GM23338 (cell line): Measurements from ENCODE around the gene GUCY1B1.

ENCODE experiments used
- CREB1 ChIP-seq: fragments of 250-450 bp; sonication (Bioruptor Pico); IDR thresholded peaks from 2 replicates; pipeline ENCODE4 v1.5.0; 2020; ENCODE audit warnings: low read depth, mild to moderate bottlenecking, moderate library complexity
- EZH2 ChIP-seq: fragments of 200-600 bp; sonication (generic); IDR thresholded peaks from one replicate; pipeline ENCODE4 v1.8.0; 2017; ENCODE audit warnings: antibody characterized with exemption, mild to moderate bottlenecking, low read depth; ENCODE audit not compliant: unreplicated experiment
- EZH2phosphoT487 ChIP-seq: fragments of 200-600 bp; sonication (generic); IDR thresholded peaks from one replicate; pipeline ENCODE4 v1.8.1; 2018; ENCODE audit warnings: antibody characterized with exemption; ENCODE audit not compliant: unreplicated experiment
- JUNB ChIP-seq: IDR thresholded peaks from one replicate; pipeline ENCODE4 v1.6.1; 2016; ENCODE audit warnings: antibody characterized with exemption; ENCODE audit not compliant: unreplicated experiment
- NANOG ChIP-seq: IDR thresholded peaks from 2 replicates; pipeline ENCODE4 v1.6.1; 2016; ENCODE audit warnings: antibody characterized with exemption, borderline replicate concordance
- POLR2AphosphoS5 ChIP-seq: IDR thresholded peaks from 2 replicates; pipeline ENCODE4 v1.6.1; 2016; ENCODE audit warnings: antibody characterized with exemption, low read depth
- STAT1 ChIP-seq: IDR thresholded peaks from one replicate; pipeline ENCODE4 v1.6.1; 2016; ENCODE audit warnings: antibody characterized with exemption; ENCODE audit not compliant: unreplicated experiment
- ZNF331 ChIP-seq: fragments of 250-450 bp; sonication (Bioruptor Pico); IDR thresholded peaks from 2 replicates; pipeline ENCODE4 v1.5.0; 2020; ENCODE audit warnings: low read depth, mild to moderate bottlenecking, moderate library complexity
- TF ChIP-seq, protein P1 (sequence below), 2 experiments: fragments of 200-600 bp in 1 of 2; sonication (generic) in 1 of 2; conservative IDR thresholded peaks; 2 replicates each; pipeline versions ENCODE4 v1.5.1 to v1.6.1; 2016 to 2017; ENCODE audit warnings: antibody characterized with exemption in 2 of 2, low read depth in 2 of 2, mild to moderate bottlenecking in 2 of 2, moderate library complexity in 1 of 2
- TF ChIP-seq, protein P2 (sequence below): IDR thresholded peaks from one replicate; pipeline ENCODE4 v1.6.1; 2018; ENCODE audit warnings: antibody characterized with exemption; ENCODE audit not compliant: unreplicated experiment
- TF ChIP-seq, protein P3 (sequence below): IDR thresholded peaks from 2 replicates; pipeline ENCODE4 v1.6.1; 2016; ENCODE audit warnings: antibody characterized with exemption
- TF ChIP-seq, protein P4 (sequence below): fragments of 250-450 bp; sonication (Bioruptor Pico); IDR thresholded peaks from 2 replicates; pipeline ENCODE4 v1.5.0; 2020; ENCODE audit warnings: mild to moderate bottlenecking, moderate library complexity

DNA sequence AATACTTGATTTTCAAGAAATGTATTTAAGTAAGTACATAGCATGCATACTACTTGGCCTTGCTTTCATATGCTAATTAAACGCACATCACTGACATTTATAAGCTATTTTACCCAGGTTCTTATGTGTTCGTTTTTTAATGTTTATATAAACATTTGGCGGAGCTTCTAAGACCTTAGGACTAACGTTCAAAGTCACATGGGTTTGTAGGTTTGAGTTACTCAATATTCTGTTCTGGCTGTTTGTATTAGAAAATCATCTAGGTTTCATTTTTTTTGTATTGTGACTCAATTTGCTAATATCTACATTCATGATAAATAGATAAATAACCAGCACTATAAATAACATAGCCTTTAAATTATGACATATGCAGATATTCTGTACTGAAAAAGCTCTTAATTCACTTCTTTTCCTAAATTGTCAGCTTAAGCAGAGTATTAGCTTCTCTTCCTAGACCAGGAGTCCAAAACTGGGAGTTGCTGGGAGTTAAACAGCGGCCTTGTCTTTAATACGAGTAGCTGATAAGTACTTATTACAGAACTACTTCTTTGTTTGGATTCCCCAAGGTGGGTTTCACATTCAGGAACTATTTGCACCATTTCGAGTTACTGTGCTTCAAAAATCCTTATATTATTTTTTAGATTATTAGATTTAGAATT is 42.0 kb downstream of the GUCY1B1 start:
- TF ChIP-seq, protein P1, sequence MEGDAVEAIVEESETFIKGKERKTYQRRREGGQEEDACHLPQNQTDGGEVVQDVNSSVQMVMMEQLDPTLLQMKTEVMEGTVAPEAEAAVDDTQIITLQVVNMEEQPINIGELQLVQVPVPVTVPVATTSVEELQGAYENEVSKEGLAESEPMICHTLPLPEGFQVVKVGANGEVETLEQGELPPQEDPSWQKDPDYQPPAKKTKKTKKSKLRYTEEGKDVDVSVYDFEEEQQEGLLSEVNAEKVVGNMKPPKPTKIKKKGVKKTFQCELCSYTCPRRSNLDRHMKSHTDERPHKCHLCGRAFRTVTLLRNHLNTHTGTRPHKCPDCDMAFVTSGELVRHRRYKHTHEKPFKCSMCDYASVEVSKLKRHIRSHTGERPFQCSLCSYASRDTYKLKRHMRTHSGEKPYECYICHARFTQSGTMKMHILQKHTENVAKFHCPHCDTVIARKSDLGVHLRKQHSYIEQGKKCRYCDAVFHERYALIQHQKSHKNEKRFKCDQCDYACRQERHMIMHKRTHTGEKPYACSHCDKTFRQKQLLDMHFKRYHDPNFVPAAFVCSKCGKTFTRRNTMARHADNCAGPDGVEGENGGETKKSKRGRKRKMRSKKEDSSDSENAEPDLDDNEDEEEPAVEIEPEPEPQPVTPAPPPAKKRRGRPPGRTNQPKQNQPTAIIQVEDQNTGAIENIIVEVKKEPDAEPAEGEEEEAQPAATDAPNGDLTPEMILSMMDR (conservative IDR thresholded peaks at IDR 0.05; ENCODE audit: low read depth in 2 of 2) = no peak
- TF ChIP-seq, protein P2, sequence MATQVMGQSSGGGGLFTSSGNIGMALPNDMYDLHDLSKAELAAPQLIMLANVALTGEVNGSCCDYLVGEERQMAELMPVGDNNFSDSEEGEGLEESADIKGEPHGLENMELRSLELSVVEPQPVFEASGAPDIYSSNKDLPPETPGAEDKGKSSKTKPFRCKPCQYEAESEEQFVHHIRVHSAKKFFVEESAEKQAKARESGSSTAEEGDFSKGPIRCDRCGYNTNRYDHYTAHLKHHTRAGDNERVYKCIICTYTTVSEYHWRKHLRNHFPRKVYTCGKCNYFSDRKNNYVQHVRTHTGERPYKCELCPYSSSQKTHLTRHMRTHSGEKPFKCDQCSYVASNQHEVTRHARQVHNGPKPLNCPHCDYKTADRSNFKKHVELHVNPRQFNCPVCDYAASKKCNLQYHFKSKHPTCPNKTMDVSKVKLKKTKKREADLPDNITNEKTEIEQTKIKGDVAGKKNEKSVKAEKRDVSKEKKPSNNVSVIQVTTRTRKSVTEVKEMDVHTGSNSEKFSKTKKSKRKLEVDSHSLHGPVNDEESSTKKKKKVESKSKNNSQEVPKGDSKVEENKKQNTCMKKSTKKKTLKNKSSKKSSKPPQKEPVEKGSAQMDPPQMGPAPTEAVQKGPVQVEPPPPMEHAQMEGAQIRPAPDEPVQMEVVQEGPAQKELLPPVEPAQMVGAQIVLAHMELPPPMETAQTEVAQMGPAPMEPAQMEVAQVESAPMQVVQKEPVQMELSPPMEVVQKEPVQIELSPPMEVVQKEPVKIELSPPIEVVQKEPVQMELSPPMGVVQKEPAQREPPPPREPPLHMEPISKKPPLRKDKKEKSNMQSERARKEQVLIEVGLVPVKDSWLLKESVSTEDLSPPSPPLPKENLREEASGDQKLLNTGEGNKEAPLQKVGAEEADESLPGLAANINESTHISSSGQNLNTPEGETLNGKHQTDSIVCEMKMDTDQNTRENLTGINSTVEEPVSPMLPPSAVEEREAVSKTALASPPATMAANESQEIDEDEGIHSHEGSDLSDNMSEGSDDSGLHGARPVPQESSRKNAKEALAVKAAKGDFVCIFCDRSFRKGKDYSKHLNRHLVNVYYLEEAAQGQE = no peak
- TF ChIP-seq ZNF331 (CRISPR knock-in tag) (no peak), JUNB (no peak), EZH2 (no peak), EZH2phosphoT487 (no peak), POLR2AphosphoS5 (no peak), STAT1 (no peak), CREB1 (no peak), NANOG (no peak)
- TF ChIP-seq, protein P3, sequence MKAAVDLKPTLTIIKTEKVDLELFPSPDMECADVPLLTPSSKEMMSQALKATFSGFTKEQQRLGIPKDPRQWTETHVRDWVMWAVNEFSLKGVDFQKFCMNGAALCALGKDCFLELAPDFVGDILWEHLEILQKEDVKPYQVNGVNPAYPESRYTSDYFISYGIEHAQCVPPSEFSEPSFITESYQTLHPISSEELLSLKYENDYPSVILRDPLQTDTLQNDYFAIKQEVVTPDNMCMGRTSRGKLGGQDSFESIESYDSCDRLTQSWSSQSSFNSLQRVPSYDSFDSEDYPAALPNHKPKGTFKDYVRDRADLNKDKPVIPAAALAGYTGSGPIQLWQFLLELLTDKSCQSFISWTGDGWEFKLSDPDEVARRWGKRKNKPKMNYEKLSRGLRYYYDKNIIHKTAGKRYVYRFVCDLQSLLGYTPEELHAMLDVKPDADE = no peak
- TF ChIP-seq, protein P4, sequence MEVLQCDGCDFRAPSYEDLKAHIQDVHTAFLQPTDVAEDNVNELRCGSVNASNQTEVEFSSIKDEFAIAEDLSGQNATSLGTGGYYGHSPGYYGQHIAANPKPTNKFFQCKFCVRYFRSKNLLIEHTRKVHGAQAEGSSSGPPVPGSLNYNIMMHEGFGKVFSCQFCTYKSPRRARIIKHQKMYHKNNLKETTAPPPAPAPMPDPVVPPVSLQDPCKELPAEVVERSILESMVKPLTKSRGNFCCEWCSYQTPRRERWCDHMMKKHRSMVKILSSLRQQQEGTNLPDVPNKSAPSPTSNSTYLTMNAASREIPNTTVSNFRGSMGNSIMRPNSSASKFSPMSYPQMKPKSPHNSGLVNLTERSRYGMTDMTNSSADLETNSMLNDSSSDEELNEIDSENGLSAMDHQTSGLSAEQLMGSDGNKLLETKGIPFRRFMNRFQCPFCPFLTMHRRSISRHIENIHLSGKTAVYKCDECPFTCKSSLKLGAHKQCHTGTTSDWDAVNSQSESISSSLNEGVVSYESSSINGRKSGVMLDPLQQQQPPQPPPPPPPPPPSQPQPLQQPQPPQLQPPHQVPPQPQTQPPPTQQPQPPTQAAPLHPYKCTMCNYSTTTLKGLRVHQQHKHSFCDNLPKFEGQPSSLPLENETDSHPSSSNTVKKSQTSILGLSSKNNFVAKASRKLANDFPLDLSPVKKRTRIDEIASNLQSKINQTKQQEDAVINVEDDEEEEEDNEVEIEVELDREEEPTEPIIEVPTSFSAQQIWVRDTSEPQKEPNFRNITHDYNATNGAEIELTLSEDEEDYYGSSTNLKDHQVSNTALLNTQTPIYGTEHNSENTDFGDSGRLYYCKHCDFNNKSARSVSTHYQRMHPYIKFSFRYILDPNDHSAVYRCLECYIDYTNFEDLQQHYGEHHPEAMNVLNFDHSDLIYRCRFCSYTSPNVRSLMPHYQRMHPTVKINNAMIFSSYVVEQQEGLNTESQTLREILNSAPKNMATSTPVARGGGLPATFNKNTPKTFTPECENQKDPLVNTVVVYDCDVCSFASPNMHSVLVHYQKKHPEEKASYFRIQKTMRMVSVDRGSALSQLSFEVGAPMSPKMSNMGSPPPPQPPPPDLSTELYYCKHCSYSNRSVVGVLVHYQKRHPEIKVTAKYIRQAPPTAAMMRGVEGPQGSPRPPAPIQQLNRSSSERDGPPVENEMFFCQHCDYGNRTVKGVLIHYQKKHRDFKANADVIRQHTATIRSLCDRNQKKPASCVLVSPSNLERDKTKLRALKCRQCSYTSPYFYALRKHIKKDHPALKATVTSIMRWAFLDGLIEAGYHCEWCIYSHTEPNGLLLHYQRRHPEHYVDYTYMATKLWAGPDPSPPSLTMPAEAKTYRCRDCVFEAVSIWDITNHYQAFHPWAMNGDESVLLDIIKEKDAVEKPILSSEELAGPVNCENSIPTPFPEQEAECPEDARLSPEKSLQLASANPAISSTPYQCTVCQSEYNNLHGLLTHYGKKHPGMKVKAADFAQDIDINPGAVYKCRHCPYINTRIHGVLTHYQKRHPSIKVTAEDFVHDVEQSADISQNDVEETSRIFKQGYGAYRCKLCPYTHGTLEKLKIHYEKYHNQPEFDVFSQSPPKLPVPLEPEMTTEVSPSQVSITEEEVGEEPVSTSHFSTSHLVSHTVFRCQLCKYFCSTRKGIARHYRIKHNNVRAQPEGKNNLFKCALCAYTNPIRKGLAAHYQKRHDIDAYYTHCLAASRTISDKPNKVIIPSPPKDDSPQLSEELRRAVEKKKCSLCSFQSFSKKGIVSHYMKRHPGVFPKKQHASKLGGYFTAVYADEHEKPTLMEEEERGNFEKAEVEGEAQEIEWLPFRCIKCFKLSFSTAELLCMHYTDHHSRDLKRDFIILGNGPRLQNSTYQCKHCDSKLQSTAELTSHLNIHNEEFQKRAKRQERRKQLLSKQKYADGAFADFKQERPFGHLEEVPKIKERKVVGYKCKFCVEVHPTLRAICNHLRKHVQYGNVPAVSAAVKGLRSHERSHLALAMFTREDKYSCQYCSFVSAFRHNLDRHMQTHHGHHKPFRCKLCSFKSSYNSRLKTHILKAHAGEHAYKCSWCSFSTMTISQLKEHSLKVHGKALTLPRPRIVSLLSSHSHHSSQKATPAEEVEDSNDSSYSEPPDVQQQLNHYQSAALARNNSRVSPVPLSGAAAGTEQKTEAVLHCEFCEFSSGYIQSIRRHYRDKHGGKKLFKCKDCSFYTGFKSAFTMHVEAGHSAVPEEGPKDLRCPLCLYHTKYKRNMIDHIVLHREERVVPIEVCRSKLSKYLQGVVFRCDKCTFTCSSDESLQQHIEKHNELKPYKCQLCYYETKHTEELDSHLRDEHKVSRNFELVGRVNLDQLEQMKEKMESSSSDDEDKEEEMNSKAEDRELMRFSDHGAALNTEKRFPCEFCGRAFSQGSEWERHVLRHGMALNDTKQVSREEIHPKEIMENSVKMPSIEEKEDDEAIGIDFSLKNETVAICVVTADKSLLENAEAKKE (CRISPR knock-in tag) = no peak
